K562 treated with DMSO at 1 percent for 4 hours (cell line): ENCODE measurements around the gene ASCL1. TPM values are rescaled to one million over a fixed set of nuclear protein-coding genes. Genes with fewer than 3 reads are reported as not detected.

Source experiments
- total RNA-seq: library from RNA; unstranded; fragments of 300-600 nt; gene quantifications from 2 replicates; pipeline ENCODE4 v1.2.3, GENCODE V29; 2022; ENCODE audit not compliant: insufficient read depth

The ASCL1 gene
- 0.33 TPM in 1 of 2 replicates, not detected in the other for total RNA-seq

DNA sequence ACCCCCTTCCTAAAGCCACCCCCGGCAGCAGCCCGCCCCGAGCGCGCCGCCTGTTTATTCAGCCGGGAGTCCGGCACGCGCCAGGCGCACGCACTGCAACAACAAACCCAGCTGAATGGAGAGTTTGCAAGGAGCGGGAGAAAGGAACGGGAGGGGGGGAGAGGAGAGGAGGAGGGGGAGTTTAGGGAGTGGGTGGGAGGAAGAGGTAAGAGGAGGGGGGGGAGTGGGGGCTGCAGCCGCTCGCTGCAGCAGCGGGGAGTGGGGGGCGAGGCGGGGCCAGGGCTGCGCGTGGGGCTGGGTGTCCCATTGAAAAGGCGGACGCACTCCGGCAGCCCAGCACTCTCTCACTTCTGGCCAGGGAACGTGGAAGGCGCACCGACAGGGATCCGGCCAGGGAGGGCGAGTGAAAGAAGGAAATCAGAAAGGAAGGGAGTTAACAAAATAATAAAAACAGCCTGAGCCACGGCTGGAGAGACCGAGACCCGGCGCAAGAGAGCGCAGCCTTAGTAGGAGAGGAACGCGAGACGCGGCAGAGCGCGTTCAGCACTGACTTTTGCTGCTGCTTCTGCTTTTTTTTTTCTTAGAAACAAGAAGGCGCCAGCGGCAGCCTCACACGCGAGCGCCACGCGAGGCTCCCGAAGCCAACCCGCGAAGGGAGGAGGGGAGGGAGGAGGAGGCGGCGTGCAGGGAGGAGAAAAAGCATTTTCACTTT is at the start of gene ASCL1:
Gene ASCL1, plus strand, starts transcription at position 336 of the 712 bp plus-strand sequence. CDS start 571 bp downstream, outside the sequence.

DNA sequence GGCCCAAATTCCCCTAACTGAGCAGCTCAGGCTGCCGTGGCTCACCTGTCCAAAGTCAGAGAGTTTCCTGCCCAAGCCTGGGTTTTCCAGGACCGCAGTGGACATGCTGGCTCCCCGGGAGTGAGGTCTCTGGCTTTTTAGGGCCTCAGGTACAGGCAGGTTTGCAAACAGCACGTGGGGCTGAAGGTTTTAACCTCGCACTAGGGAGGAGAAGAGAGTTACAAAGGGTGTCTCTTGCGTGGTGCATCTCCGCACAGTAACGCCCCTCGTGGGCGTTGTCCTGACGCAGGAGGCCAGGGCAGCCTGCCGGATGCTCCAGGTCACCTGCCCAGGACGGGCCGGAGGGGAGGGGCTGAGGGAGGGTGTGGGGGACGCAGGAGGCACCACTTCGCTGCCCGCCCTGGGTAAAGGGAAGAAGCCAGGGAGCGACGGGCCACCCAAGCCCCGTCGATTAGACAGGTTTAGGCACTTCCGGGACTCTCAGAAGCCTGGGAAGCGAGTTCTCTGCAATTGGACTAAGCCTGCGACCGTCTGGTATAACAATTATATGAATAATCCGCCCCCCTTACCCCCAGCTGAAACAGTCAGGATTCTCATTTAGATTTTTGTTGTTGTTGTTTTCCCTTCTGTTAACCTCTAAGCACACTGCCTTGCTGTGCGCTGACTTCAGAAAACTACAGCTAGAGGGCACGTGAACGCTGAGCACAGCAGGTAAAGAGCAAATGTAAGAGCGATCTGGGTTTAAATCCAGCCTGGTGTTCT is 40.3 kb upstream of the ASCL1 start, which contains the start of gene PAH:
Gene PAH, minus strand, starts transcription at position 219 of the 762 bp plus-strand sequence. Its CDS starts 114 bp downstream, at position 105.

Other genes with a start within 250 kb of the ASCL1 start
- gene PAH, start 40.4 kb upstream of the ASCL1 start, total RNA-seq, result not detected in 2 replicates